Measurements from ENCODE around the gene MSL2. TPM values are rescaled to one million over a fixed set of nuclear protein-coding genes. Genes with fewer than 3 reads are reported as not detected.

The MSL2 gene
- total RNA-seq, 1 experiment from 2014 or later = 35.6 TPM

DNA sequence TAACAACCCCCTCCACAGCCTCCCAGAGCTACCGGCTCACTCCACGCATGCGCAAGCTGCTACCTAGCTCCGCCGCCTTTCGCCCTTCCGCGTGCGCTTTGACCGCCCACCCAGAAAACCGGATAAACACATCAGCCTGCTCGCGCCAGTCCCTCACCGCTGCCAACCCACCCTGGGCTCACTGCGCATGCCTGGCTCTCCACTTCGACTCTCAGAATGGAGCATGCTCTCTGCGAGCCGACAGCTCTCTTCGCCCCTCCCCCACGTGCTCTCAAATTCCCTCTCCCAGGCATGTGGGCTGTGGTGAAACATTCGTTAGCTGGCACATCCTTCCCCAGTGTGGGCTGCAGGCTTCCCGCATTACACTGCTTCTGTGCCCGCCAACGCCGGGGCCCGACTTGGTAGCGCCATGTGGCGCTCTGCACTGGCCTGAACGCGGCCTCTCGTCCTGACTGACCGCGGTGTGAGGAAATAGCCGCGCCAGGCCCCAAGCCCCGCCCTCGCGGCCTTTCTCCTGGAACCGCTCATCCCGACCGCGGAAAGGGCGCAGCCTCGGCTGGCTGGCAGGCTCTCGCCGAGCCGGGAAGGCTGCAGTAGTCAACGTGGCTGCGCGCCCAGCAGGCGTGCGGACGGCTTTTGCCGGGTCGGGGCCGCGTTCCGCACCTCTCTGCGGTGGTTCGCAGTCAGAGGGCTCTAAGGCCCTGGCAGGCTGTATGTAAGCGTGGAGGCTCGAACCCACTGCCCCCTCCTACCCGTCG is 445 bp upstream of the MSL2 start:
- H3K36me3 ChIP-seq (ENCODE audit: control insufficient read depth, insufficient read depth, low read length) = no peaks in the 10 kb centered on the region; the same call in 1 of the 2 replicates
- in situ Hi-C loops (cut with HindIII; ENCODE audit: low pct_unique_long_range_greater_than_20kb, low sequenced_read_pairs) = no loop called here
- H3K4me1 ChIP-seq (ENCODE audit: control insufficient read depth, insufficient read depth, low read length) = peaks cover 9% of the 10 kb centered on the region
- intact Hi-C loops (cut with micrococcal nuclease; ENCODE audit: unreplicated experiment) = no loop called here
- peak overlapping the region; percentile 97 for H3K4me3 ChIP-seq (ENCODE audit: low read depth in 2 of 2, low read length in 2 of 2)
- POLR2A ChIA-PET = interaction anchor here (0.6 to 0.9 kb wide), 8 partner anchors 12 to 556 kb away, joined by 3 to 15 read pairs (median 6); partner anchors contain the start of gene STAG1
- DNase-seq (ENCODE audit: low read depth, low spot score) = peak; percentile 99
- no TSS peak for BruUV-seq (replicated peaks)
- TF ChIP-seq, protein P1, sequence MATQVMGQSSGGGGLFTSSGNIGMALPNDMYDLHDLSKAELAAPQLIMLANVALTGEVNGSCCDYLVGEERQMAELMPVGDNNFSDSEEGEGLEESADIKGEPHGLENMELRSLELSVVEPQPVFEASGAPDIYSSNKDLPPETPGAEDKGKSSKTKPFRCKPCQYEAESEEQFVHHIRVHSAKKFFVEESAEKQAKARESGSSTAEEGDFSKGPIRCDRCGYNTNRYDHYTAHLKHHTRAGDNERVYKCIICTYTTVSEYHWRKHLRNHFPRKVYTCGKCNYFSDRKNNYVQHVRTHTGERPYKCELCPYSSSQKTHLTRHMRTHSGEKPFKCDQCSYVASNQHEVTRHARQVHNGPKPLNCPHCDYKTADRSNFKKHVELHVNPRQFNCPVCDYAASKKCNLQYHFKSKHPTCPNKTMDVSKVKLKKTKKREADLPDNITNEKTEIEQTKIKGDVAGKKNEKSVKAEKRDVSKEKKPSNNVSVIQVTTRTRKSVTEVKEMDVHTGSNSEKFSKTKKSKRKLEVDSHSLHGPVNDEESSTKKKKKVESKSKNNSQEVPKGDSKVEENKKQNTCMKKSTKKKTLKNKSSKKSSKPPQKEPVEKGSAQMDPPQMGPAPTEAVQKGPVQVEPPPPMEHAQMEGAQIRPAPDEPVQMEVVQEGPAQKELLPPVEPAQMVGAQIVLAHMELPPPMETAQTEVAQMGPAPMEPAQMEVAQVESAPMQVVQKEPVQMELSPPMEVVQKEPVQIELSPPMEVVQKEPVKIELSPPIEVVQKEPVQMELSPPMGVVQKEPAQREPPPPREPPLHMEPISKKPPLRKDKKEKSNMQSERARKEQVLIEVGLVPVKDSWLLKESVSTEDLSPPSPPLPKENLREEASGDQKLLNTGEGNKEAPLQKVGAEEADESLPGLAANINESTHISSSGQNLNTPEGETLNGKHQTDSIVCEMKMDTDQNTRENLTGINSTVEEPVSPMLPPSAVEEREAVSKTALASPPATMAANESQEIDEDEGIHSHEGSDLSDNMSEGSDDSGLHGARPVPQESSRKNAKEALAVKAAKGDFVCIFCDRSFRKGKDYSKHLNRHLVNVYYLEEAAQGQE (IDR thresholded peaks at IDR 0.05; ENCODE audit: insufficient read depth in 1 of 2, low read depth in 2 of 2, low read length in 1 of 2) = 0 out of 4 replicates have a peak, but pooled peaks of 1 of the 2 experiments have one; percentile 26
- TF ChIP-seq TCF7L2 (IDR thresholded peaks at IDR 0.05; ENCODE audit: low read depth, low read length) (peak; percentile 93), POLR2AphosphoS5 (IDR thresholded peaks at IDR 0.05; ENCODE audit: low read depth, low read length) (peak; percentile 84; the same call in 1 of the 2 replicates), SIN3A (IDR thresholded peaks at IDR 0.05; ENCODE audit: borderline replicate concordance, insufficient read depth, low read depth, low read length) (peak; percentile 82; the same call in 1 of the 2 replicates)
- TF ChIP-seq, protein P2, sequence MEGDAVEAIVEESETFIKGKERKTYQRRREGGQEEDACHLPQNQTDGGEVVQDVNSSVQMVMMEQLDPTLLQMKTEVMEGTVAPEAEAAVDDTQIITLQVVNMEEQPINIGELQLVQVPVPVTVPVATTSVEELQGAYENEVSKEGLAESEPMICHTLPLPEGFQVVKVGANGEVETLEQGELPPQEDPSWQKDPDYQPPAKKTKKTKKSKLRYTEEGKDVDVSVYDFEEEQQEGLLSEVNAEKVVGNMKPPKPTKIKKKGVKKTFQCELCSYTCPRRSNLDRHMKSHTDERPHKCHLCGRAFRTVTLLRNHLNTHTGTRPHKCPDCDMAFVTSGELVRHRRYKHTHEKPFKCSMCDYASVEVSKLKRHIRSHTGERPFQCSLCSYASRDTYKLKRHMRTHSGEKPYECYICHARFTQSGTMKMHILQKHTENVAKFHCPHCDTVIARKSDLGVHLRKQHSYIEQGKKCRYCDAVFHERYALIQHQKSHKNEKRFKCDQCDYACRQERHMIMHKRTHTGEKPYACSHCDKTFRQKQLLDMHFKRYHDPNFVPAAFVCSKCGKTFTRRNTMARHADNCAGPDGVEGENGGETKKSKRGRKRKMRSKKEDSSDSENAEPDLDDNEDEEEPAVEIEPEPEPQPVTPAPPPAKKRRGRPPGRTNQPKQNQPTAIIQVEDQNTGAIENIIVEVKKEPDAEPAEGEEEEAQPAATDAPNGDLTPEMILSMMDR (IDR thresholded peaks at IDR 0.05) = no peak
- H3K9me3 ChIP-seq (ENCODE audit: control insufficient read depth, insufficient read depth, low read depth, low read length) = no peaks in the 10 kb centered on the region
- ATAC-seq = peak; percentile 89
- peak overlapping the region; percentile 100 for H3K27ac ChIP-seq (ENCODE audit: low read length)
- CTCF ChIA-PET = interaction anchor here (0.6 kb wide), 2 partner anchors 15 to 1005 kb away, joined by 5 to 8 read pairs; no protein-coding TSS in a partner anchor
- no peaks in the 10 kb centered on the region for H3K27me3 ChIP-seq (ENCODE audit: control insufficient read depth, insufficient read depth, low read length)

DNA sequence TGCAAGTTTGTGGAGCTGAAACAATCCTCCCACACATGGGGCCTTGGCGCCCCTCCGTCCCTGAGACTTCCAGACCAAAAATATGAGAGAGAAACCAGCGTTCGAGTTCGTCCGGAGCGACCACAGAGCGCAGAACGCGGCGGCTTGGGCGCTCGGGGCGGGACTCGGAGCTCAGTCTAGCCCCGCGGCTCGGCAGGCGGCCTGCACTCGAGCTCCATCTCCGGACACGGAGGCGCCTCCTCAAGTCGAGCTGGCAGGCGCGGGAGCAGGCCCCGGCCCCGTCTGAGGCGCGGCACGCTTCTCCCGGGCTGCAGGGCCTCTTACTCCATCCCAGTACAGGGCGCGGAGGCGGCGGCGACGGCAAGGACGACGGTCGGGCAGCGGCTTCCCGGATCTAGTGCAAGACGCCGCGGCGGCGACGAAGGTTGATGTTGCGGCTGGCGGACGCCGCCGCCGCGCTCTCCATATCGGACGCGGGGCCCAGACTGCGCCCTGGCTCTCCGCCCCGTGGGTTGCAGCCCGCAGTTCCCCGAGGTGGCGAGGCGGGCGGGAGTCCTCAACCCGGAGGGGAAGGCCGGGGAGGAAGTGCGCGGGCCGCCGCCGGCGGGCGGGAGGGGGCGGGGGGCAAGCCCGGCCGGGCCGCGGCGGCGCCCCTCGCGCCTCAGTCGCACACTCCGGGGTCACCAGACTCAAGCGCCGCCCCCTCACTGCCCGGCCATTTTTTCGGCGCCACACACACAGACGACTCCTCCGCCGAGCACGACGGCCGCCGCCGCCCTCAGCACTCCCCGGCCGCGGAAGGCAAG is 674 bp downstream of the MSL2 start:
- ChIA-PET CTCF (interaction anchor here (0.6 kb wide), 3 partner anchors 16 to 25 kb away, joined by 5 to 10 read pairs (median 7); no protein-coding TSS in a partner anchor), POLR2A (interaction anchor here (0.8 to 0.9 kb wide), 3 partner anchors 45 to 196 kb away, joined by 4 to 15 read pairs (median 11); no protein-coding TSS in a partner anchor)
- peaks cover 14% of the 10 kb centered on the region for H3K4me1 ChIP-seq (ENCODE audit: control insufficient read depth, insufficient read depth, low read length)
- no peaks in the 10 kb centered on the region; the same call in 1 of the 2 replicates for H3K36me3 ChIP-seq (ENCODE audit: control insufficient read depth, insufficient read depth, low read length)
- peak overlapping the region; percentile 100 for H3K27ac ChIP-seq (ENCODE audit: low read length)
- H3K4me3 ChIP-seq (ENCODE audit: low read depth in 2 of 2, low read length in 2 of 2) = peak overlapping the region; percentile 97
- no peaks in the 10 kb centered on the region for H3K9me3 ChIP-seq (ENCODE audit: control insufficient read depth, insufficient read depth, low read depth, low read length)
- BruUV-seq (replicated peaks) = no TSS peak
- H3K27me3 ChIP-seq (ENCODE audit: control insufficient read depth, insufficient read depth, low read length) = no peaks in the 10 kb centered on the region
- DNase-seq (ENCODE audit: low read depth, low spot score) (no peak), ATAC-seq (peak; percentile 71)
- in situ Hi-C loops (cut with HindIII; ENCODE audit: low pct_unique_long_range_greater_than_20kb, low sequenced_read_pairs) = no loop called here
- TF ChIP-seq, protein P1 (IDR thresholded peaks at IDR 0.05; ENCODE audit: insufficient read depth in 1 of 2, low read depth in 2 of 2, low read length in 1 of 2) = no peak
- TF ChIP-seq, protein P2 (IDR thresholded peaks at IDR 0.05) = no peak
- peak; percentile 35; the same call in 1 of the 2 replicates for TF ChIP-seq SIN3A (IDR thresholded peaks at IDR 0.05; ENCODE audit: borderline replicate concordance, insufficient read depth, low read depth, low read length)
- intact Hi-C loops (cut with micrococcal nuclease; ENCODE audit: unreplicated experiment) = no loop called here
